Gastroesophageal sphincter (tissue), 4 donors: ENCODE results near the gene TK2. TPM values are rescaled to one million over a fixed set of nuclear protein-coding genes. Genes with fewer than 3 reads are reported as not detected.
A peak's percentile ranks its signal among the peaks of the same experiment; 100 is the strongest.

Experiments
- ATAC-seq: fragments of 150-250 bp; one replicate; pipeline ENCODE4 v1.9.1; 2016; ENCODE audit warnings: mild to moderate bottlenecking, moderate library complexity
- H3K27ac ChIP-seq, 4 donors: fragments of 200-600 bp; sonication (generic) in 3 of 4; 1 replicate in 3 of 4; 2 replicates in 1 of 4; pipeline ENCODE4 v1.5.1; 2016 to 2019
- H3K27me3 ChIP-seq: fragments of 200-600 bp; sonication (generic); one replicate; pipeline ENCODE4 v1.5.1; 2019
- H3K36me3 ChIP-seq, 2 donors: fragments of 200-600 bp; sonication (generic); one replicate each; pipeline ENCODE4 v1.5.1; 2019; ENCODE audit warnings: control low read depth in 1 of 2
- H3K4me1 ChIP-seq, 3 donors: fragments of 200-600 bp; sonication (generic); 1 replicate in 2 of 3; 2 replicates in 1 of 3; pipeline ENCODE4 v1.5.1; 2016 to 2019; ENCODE audit warnings: control low read depth in 2 of 3
- H3K4me3 ChIP-seq, 2 donors: fragments of 200-600 bp; sonication (generic); one replicate each; pipeline ENCODE4 v1.5.1; 2019; ENCODE audit warnings: mild to moderate bottlenecking in 1 of 2, moderate library complexity in 1 of 2
- H3K9me3 ChIP-seq, 3 donors: fragments of 200-600 bp; sonication (generic); one replicate each; pipeline ENCODE4 v1.5.1; 2017 to 2019; ENCODE audit warnings: control low read depth in 2 of 3
- EP300 ChIP-seq: sonication (generic); formaldehyde crosslinking; IDR thresholded peaks from one replicate; pipeline ENCODE4 v1.6.1; 2017; ENCODE audit warnings: antibody characterized with exemption, mild to moderate bottlenecking
- POLR2A ChIP-seq, 2 donors: fragments of 450-650 bp; IDR thresholded peaks; one replicate each; pipeline ENCODE4 v1.6.1; 2017; ENCODE audit warnings: antibody characterized with exemption in 2 of 2, mild to moderate bottlenecking in 2 of 2, moderate library complexity in 1 of 2
- POLR2AphosphoS5 ChIP-seq: sonication (generic); formaldehyde crosslinking; IDR thresholded peaks from one replicate; pipeline ENCODE4 v1.6.1; 2017; ENCODE audit warnings: antibody characterized with exemption
- WGBS, 2 donors: methylation state at CpG; one replicate each; pipeline ENCODE4 v1.1.5; 2018; ENCODE audit warnings: low coverage in 1 of 2; 5-methylcytosine and 5-hydroxymethylcytosine counted together
- total RNA-seq, 4 donors: library from RNA; depleted of rRNA; stranded (reverse); fragments of >200 nt; gene quantifications; one replicate each; pipeline ENCODE4 v1.1.0, GENCODE V29; 2016
- TF ChIP-seq, protein P1 (sequence below), 4 experiments: fragments of 200-600 bp in 2 of 4; fragments of 450-650 bp in 2 of 4; sonication (generic) in 1 of 4; IDR thresholded peaks; one replicate each; pipeline ENCODE4 v1.5.1; 2017 to 2019; ENCODE audit warnings: antibody characterized with exemption in 4 of 4, mild to moderate bottlenecking in 2 of 4, moderate library complexity in 2 of 4

TK2 gene
- total RNA-seq, 4 donors from 2014 or later: 32.7 to 42.8 (median 37.0) TPM

DNA sequence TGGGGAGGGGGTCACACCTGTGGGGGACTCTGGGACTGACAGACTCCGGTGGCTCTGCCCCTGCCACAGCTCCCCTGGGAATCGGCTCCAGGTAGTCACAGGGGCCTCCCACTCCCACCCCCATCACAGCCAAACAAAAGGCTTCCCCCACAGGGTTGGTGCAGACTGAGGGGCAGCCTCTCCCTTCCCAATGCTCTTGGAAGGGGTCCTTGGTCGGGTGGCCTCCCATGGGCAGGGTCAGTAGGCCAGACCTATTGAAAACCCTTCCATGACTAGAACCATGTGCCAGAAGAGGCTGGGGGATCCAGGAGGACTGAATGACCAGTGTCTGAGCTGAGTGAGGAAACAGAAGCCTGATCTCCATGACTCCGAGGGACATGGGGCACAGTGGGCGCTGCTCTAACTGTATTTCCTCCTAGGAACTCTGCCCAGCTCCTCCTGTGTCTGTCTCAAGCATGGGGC lies 28.6 kb downstream of the TK2 start:
- WGBS, 2 donors: 80% methylated on average over 1 of the region's 5 CpGs; no CpG with 5 or more reads in 1 of the 2 donors
- H3K36me3 ChIP-seq: peaks cover 0 to 56% of the 10 kb centered on the region in 2 donors

DNA sequence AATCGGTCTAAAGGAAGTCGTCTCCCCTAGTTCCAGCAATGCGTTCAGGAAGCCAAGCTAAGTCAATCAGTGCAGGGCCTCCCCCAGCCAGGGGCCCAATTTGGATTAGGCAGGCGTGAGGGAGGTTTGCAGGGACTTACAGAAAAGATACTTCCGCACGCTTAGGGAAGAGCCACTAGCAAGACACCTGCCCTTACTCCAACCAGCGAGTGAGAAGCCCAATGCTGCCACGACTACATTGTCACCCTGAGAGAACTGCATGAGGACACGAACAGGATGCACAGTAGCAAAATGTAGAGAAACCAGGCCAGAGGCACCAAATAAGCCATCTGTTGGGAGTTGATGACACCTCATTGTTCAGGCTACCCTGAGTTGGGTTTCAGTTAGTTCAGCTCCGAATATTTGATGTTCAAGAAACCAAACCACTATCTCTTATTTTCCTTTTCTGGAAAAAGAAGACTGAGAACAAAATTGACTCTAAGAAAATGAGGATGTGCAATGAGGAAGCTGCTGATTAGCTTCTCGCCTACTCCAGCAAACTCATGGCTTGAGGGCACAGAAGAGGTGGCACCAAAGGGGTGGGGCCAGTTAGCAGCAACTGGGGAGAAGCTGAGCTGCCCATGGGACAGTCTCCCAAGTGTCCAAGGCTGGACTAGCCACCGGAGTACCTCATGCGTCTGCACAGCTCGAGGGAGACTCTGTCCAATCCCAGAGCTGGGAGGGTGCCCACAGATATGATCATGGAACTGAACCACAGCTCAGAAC lies 29.3 kb downstream of the TK2 start:
- TF ChIP-seq POLR2AphosphoS5 (no peak), POLR2A (IDR thresholded peaks at IDR 0.05) (no peak), EP300 (no peak)
- TF ChIP-seq, protein P1, sequence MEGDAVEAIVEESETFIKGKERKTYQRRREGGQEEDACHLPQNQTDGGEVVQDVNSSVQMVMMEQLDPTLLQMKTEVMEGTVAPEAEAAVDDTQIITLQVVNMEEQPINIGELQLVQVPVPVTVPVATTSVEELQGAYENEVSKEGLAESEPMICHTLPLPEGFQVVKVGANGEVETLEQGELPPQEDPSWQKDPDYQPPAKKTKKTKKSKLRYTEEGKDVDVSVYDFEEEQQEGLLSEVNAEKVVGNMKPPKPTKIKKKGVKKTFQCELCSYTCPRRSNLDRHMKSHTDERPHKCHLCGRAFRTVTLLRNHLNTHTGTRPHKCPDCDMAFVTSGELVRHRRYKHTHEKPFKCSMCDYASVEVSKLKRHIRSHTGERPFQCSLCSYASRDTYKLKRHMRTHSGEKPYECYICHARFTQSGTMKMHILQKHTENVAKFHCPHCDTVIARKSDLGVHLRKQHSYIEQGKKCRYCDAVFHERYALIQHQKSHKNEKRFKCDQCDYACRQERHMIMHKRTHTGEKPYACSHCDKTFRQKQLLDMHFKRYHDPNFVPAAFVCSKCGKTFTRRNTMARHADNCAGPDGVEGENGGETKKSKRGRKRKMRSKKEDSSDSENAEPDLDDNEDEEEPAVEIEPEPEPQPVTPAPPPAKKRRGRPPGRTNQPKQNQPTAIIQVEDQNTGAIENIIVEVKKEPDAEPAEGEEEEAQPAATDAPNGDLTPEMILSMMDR (IDR thresholded peaks at IDR 0.05): no peak
- 70 to 84% methylated on average over 2 to 6 of the region's 14 CpGs for WGBS, 2 donors
- Histone ChIP-seq H3K36me3 (peaks cover 0 to 51% of the 10 kb centered on the region in 2 donors), H3K27ac (peak overlapping the region in 3 of 4 donors; percentile 72 to 92 (median 83)), H3K4me3 (no peak overlapping the region), H3K4me1 (peaks cover 7 to 90% (median 47%) of the 10 kb centered on the region in 3 donors), H3K9me3 (no peaks in the 10 kb centered on the region), H3K27me3 (no peaks in the 10 kb centered on the region)
- ATAC-seq: no peak

More for the DNA sequence above, 28.6 kb downstream of the TK2 start:
- ATAC-seq: no peak
- Histone ChIP-seq H3K27ac (peak overlapping the region in 3 of 4 donors; percentile 72 to 92 (median 83)), H3K4me3 (no peak overlapping the region), H3K27me3 (no peaks in the 10 kb centered on the region), H3K4me1 (peaks cover 4 to 83% (median 40%) of the 10 kb centered on the region in 3 donors), H3K9me3 (no peaks in the 10 kb centered on the region)
- no peak for TF ChIP-seq POLR2A (IDR thresholded peaks at IDR 0.05)

DNA sequence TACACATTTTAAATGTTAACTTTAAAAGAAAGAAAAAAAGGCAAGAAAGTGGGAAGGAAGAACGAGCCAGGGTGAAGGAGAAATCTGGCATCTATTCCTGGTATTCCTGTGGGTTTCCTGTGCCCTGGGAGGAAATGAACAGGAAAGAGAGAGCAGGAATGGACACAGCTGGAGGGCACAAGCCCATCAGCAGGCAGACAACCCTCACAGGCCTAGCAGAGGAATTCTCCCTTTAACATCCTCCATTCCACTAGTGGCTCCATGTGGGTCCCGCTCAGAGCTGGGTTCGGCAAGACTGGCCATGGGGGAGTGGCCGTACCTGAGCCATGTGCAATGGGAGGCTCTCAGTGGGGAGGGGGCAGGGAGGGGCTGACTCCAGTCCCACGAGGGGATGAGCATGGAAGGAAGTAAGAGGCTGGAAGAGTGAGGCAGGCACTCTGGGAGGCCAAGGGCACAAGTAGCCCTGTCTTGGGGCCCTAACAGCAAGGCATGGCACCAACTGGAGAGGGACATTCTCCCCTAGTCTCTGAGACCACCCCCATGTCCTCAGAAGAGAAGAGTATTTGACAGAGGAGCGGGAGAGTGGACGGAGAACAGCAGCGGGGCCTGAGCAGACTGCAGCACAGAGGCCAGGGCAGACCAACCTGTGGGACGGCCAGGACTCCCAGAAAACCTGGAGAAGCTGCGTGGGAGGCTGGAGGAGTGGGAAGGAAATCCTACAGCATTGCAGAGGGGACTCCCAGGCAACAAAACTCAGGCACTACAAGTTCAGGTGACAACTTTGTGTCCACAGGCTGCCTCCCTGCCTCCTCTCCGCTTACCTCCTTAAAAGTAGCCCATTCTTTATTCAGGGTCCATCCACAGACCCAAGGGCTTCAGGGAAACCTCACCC lies 30.2 kb downstream of the TK2 start:
- Histone ChIP-seq H3K27me3 (no peaks in the 10 kb centered on the region), H3K4me1 (peaks cover 7 to 95% (median 50%) of the 10 kb centered on the region in 3 donors), H3K27ac (peak overlapping the region; percentile 8 to 92 (median 78)), H3K9me3 (no peaks in the 10 kb centered on the region), H3K36me3 (peaks cover 0 to 48% of the 10 kb centered on the region in 2 donors), H3K4me3 (no peak overlapping the region)
- WGBS, 2 donors: 72 to 75% methylated on average over 2 to 8 of the region's 11 CpGs
- TF ChIP-seq POLR2A (IDR thresholded peaks at IDR 0.05) (no peak), EP300 (no peak), POLR2AphosphoS5 (no peak)
- TF ChIP-seq, protein P1 (IDR thresholded peaks at IDR 0.05): no peak
- ATAC-seq: no peak

DNA sequence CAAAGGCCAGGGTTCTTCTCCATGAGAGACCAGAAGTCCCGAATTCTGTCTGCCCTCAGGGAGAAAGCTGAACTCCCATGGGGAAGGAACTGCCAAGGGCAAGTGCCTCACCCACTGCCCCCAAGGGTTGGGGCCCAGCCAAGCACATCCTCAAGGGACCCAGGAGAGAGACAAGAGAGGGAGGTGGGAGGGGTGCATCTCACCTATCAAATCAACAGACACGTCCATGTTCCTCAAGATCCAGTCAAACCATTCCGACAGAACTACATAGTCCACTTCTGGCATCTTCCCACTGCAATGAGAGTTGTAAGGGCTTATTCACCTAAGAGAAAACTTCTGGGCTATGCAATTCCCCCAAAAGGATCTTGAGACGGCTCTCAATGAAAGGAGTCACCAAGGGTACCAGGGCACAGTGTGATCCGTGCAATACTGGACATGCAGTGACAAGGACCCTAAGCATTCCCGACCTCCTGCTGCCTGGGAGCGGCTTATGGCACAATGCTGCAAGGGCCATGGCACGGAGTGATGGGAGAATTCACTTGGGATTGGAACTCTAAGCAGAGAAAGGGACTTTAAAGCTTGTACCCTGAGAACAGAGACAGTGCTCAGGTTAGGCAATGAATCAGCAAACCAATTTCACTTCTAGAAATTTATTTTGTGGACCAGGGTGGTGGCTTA lies 32.2 kb downstream of the TK2 start:
- peak overlapping the region; percentile 57 to 95 (median 88) for H3K27ac ChIP-seq
- WGBS, 2 donors: 58 to 71% methylated on average over 2 to 5 of the region's 8 CpGs
- no peak for ATAC-seq
- H3K36me3 ChIP-seq: peaks cover 0 to 42% of the 10 kb centered on the region in 2 donors
- peaks cover 7 to 78% (median 44%) of the 10 kb centered on the region in 3 donors for H3K4me1 ChIP-seq
- H3K27me3 ChIP-seq: no peaks in the 10 kb centered on the region
- no peak for TF ChIP-seq POLR2A (IDR thresholded peaks at IDR 0.05)
- TF ChIP-seq POLR2AphosphoS5: no peak
- no peak for TF ChIP-seq EP300
- H3K9me3 ChIP-seq: no peaks in the 10 kb centered on the region
- H3K4me3 ChIP-seq: peak overlapping the region in 1 of 2 donors; percentile 16

DNA sequence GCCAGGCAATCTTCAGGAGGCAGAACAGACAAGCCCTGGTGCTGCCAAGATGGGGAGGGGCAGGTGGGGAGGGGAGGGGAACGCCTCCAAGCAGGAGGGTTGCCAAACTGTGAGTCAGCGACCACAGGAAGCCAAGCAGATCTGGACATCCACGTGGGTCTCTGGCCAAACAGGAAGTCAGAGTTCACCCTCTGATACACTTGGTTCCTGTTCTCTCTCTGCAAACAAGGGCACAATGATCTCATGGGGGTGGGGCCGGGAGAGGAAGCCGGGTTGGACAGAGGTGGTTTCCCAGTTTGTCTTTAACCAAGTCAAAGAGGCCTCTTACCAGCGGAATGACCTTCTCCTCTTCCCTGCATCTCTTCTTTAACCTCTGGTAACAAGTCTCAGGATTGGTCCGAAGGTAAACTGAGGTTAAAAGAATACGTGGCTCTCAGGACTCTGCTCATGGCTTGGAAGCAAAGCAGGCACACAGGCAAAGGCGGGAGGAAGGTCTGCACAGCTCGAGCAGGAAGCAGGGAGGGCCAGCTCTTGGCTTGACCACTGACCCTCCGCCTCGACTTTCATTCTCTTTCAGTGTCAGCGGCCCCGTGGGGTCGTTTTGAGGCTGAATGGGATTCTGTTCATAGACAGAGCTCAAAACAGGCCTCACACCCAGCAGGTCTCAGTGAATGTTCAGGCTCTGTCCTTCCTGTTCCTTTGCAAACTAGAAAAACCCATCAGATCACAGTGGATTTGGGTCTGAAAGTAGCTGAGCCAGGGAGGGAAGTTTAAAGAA lies 32.9 kb downstream of the TK2 start:
- Histone ChIP-seq H3K4me1 (peaks cover 8 to 78% (median 49%) of the 10 kb centered on the region in 3 donors), H3K9me3 (no peaks in the 10 kb centered on the region), H3K27me3 (no peaks in the 10 kb centered on the region), H3K4me3 (peak overlapping the region in 1 of 2 donors; percentile 16), H3K36me3 (peaks cover 0 to 47% of the 10 kb centered on the region in 2 donors), H3K27ac (peak overlapping the region; percentile 57 to 95 (median 88))
- WGBS, 2 donors: 15 to 39% methylated on average over 7 of the region's 15 CpGs
- ATAC-seq: peak; percentile 95
- TF ChIP-seq EP300 (no peak), POLR2A (IDR thresholded peaks at IDR 0.05) (peak; percentile 18 to 27), POLR2AphosphoS5 (peak; percentile 96)
- TF ChIP-seq, protein P1 (IDR thresholded peaks at IDR 0.05): no peak
